Fibroblast of lung (primary cell): ENCODE measurements around the gene MOXD1. TPM values are rescaled to one million over a fixed set of nuclear protein-coding genes. Genes with fewer than 3 reads are reported as not detected.
A peak's percentile ranks its signal among the peaks of the same experiment; 100 is the strongest.

Source experiments
- DNase-seq, 2 donors: peaks; one replicate each; pipeline versions ENCODE4 v3.0.0 to v3.0.0-alpha.2; 2010; ENCODE audit warnings: low read depth in 2 of 2
- H2AFZ ChIP-seq: 2 replicates; pipeline ENCODE4 v1.5.1; 2012; ENCODE audit warnings: low read length, control low read depth, inconsistent platforms
- H3K27ac ChIP-seq: 2 replicates; pipeline ENCODE4 v1.5.1; 2011; ENCODE audit warnings: low read length, control low read depth; ENCODE audit not compliant: insufficient read depth
- H3K27me3 ChIP-seq: 2 replicates; pipeline ENCODE4 v1.5.1; 2011; ENCODE audit warnings: mild to moderate bottlenecking, low read length; ENCODE audit not compliant: control insufficient read depth, insufficient read depth
- H3K36me3 ChIP-seq: 2 replicates; pipeline ENCODE4 v1.5.1; 2011; ENCODE audit warnings: low read length; ENCODE audit not compliant: control insufficient read depth, insufficient read depth
- H3K4me1 ChIP-seq: 2 replicates; pipeline ENCODE4 v1.5.1; 2011; ENCODE audit warnings: low read length; ENCODE audit not compliant: control insufficient read depth, insufficient read depth; ENCODE audit errors: extremely low read depth
- H3K4me2 ChIP-seq: 2 replicates; pipeline ENCODE4 v1.5.1; 2011; ENCODE audit warnings: low read length, control low read depth; ENCODE audit not compliant: insufficient read depth; ENCODE audit errors: extremely low read depth
- H3K4me3 ChIP-seq, 4 experiments: fragments of 200-600 bp in 1 of 4; sonication (generic) in 1 of 4; replicated peaks in 1 of 4; 2 replicates each; pipeline ENCODE4 v1.5.1; 2011 to 2016; ENCODE audit warnings: low read length in 4 of 4, low read depth in 3 of 4, mild to moderate bottlenecking in 3 of 4, control low read depth in 2 of 4, inconsistent platforms in 1 of 4, mixed read lengths in 1 of 4; ENCODE audit not compliant: insufficient read depth in 1 of 4; ENCODE audit errors: control extremely low read depth in 1 of 4
- H3K79me2 ChIP-seq: 2 replicates; pipeline ENCODE4 v1.5.1; 2012; ENCODE audit warnings: mild to moderate bottlenecking, low read length, inconsistent platforms; ENCODE audit not compliant: control insufficient read depth, insufficient read depth
- H3K9ac ChIP-seq: 2 replicates; pipeline ENCODE4 v1.5.1; 2011; ENCODE audit warnings: mild to moderate bottlenecking, low read length, control low read depth; ENCODE audit not compliant: insufficient read depth
- H3K9me3 ChIP-seq: 2 replicates; pipeline ENCODE4 v1.5.1; 2012; ENCODE audit warnings: low read depth, low read length; ENCODE audit not compliant: control insufficient read depth, insufficient read depth
- H4K20me1 ChIP-seq: 2 replicates; pipeline ENCODE4 v1.5.1; 2011; ENCODE audit warnings: low read length; ENCODE audit not compliant: control insufficient read depth, insufficient read depth; ENCODE audit errors: extremely low read depth
- CTCF ChIP-seq, 2 donors: IDR thresholded peaks in 1 of 2; conservative IDR thresholded peaks in 1 of 2; 1 replicate in 1 of 2; 2 replicates in 1 of 2; pipeline ENCODE4 v1.5.1; 2011 to 2012; ENCODE audit warnings: low read length in 2 of 2, control low read depth in 1 of 2, inconsistent platforms in 1 of 2, low read depth in 1 of 2, mild to moderate bottlenecking in 1 of 2
- EZH2 ChIP-seq: IDR thresholded peaks from 2 replicates; pipeline ENCODE4 v1.5.1; 2012; ENCODE audit warnings: low read length, control low read depth, mild to moderate bottlenecking; ENCODE audit errors: missing control alignments
- polyA plus RNA-seq, 2 donors: library from polyadenylated mRNA; depleted of rRNA in 1 of 2; stranded (reverse) in 1 of 2; unstranded in 1 of 2; fragments of >200 nt; gene quantifications; 2 replicates each; pipeline ENCODE4 v1.2.1, GENCODE V29; 2011 to 2012; ENCODE audit warnings: missing spikeins in 1 of 2
- total RNA-seq: library from RNA; depleted of rRNA; stranded (reverse); fragments of >200 nt; gene quantifications from 2 replicates; pipeline ENCODE4 v1.2.1, GENCODE V29; 2014

The MOXD1 gene
- total and polyA plus RNA-seq, 2 donors (not counting 1 experiment from before 2014, with no cell fraction given): 89.8 to 100 TPM

DNA sequence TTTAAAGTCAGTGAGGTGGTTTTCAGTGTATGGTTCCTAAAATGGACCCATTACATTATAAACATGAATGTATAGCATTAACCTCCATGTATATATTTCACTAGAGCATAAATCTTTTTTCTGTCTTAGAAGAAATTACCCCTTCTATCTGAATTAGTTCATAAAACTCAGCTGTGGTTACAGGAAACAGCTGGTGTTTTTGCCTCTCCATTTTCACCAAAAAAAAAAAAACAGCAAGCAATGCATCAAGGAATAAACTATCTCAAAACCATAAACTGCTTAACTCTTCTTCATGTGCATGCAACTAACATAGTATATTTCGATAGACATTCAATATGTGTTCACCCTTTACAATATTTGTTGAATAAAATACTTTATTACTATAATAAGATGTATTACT is 40.2 kb downstream of the MOXD1 start:
- no peak for DNase-seq
- H4K20me1 ChIP-seq: no peaks in the 10 kb centered on the region
- H3K9ac ChIP-seq: no peak overlapping the region
- H3K27me3 ChIP-seq: no peaks in the 10 kb centered on the region
- no peak overlapping the region for H2AFZ ChIP-seq
- no peaks in the 10 kb centered on the region for H3K4me1 ChIP-seq
- H3K27ac ChIP-seq: no peak overlapping the region
- H3K4me2 ChIP-seq: no peak overlapping the region
- no peaks in the 10 kb centered on the region for H3K36me3 ChIP-seq
- no peak overlapping the region for H3K4me3 ChIP-seq
- no peak for TF ChIP-seq EZH2
- TF ChIP-seq CTCF (conservative IDR thresholded peaks at IDR 0.05 in 1 of 2, IDR thresholded peaks at IDR 0.05 in 1 of 2; ENCODE audit: low read depth in 1 of 2, low read length in 2 of 2): no peak
- H3K9me3 ChIP-seq: no peaks in the 10 kb centered on the region
- no peaks in the 10 kb centered on the region for H3K79me2 ChIP-seq

DNA sequence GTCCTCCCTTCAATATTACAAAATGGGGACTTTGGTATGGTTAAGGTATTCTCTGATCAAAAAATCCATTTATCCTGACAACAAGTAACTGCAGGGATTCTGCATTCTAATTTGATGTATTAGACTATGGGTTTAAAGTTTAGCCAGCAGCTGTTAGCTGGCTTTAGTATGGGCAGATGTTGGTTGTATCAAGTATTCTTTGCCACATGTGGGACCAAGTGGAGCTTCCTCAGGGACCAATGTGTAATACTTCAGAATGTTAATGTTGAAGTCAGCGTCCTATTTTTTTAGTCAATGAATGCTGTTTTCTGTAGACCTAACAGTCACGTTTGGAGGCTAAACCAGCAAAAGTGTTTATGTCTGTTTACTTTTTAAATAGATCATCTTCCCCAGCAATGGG is 41.4 kb downstream of the MOXD1 start:
- no peaks in the 10 kb centered on the region for H3K79me2 ChIP-seq
- no peaks in the 10 kb centered on the region for H4K20me1 ChIP-seq
- no peak overlapping the region for H3K4me3 ChIP-seq
- DNase-seq: no peak
- no peaks in the 10 kb centered on the region for H3K36me3 ChIP-seq
- no peak for TF ChIP-seq EZH2
- TF ChIP-seq CTCF (conservative IDR thresholded peaks at IDR 0.05 in 1 of 2, IDR thresholded peaks at IDR 0.05 in 1 of 2; ENCODE audit: low read depth in 1 of 2, low read length in 2 of 2): no peak
- H3K27ac ChIP-seq: no peak overlapping the region
- no peaks in the 10 kb centered on the region for H3K27me3 ChIP-seq
- H3K9ac ChIP-seq: no peak overlapping the region
- H3K4me1 ChIP-seq: no peaks in the 10 kb centered on the region
- no peaks in the 10 kb centered on the region for H3K9me3 ChIP-seq
- H2AFZ ChIP-seq: no peak overlapping the region
- H3K4me2 ChIP-seq: no peak overlapping the region

- Histone ChIP-seq H3K27ac (no peak overlapping the region), H4K20me1 (no peaks in the 10 kb centered on the region), H2AFZ (no peak overlapping the region), H3K9ac (no peak overlapping the region), H3K79me2 (no peaks in the 10 kb centered on the region), H3K27me3 (no peaks in the 10 kb centered on the region), H3K4me2 (no peak overlapping the region), H3K9me3 (no peaks in the 10 kb centered on the region), H3K4me1 (no peaks in the 10 kb centered on the region), H3K36me3 (no peaks in the 10 kb centered on the region), H3K4me3 (no peak overlapping the region)
- peak; percentile 47 to 48 for DNase-seq
- TF ChIP-seq EZH2: no peak
Measured at GRCh38 chr6:132357120-132357519, 44.2 kb downstream of the MOXD1 start.
